ENCODE data around the gene CEP192. TPM values are rescaled to one million over a fixed set of nuclear protein-coding genes. Genes with fewer than 3 reads are reported as not detected.

The CEP192 gene
- total RNA-seq, 1 donor: 29.7 TPM

DNA sequence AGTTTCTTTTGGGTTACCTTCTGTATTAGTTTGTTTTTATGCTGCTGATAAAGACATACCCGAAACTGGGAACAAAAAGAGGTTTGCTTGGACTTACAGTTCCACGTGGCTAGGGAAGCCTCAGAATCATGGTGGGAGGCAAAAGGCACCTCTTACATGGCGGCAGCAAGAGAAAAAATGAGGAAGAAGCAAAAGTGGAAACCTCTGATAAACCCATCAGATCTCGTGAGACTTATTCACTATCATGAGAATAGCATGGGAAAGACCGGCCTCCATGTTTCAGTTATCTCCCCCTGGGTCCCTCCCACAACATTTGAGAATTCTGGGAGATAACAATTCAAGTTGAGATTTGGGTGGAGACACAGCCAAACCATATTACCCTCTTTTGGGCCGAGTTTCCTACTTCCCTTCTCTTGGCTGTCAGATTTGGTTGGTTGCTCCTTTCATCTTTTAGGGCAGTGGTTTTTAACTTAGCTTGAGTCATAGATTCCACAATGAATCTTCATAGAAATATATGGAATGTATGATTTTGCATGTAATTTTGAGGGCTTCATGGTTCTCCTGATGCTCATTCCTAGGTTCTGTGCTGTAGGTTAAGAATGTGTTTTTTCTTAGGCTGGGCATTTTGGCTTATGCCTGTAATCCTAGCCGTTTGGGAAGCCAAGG, 44.2 kb downstream of the CEP192 start:
- DNase-seq (ENCODE audit: insufficient read length, low spot score, missing footprints): peak; percentile 73

DNA sequence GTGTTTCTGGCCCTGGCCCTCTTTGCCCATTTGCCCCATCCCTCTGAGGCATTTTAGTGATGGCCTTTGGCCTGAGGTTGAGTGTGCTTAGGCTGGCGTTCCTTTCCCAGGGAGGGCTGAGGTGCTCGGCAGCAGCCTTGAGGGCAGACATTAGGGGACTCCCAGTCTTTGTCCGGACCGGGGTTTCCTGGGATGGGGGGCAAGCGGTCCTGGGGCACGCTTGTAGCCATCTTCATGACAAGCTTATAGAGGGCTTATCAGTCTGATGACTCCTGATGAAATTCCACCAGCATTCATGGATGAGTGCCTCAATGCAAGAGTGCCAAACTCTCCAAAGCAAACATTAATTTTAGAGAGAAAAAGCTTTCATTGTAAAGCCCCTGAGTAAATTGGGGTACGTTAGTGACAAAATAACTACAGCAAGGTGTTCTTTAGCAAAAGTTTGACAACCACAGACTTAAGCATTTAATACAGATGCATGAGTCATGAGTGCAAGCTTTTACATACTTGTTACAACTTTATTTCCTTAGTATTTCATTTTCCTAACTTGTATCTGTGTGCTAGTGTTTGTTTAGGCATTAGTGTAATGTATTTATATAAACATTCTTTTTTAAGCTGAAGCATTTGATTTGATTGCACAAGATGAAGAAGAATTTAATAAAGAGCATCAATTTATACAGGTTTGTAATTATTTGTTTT, 45.6 kb downstream of the CEP192 start:
- H3K4me2 ChIP-seq (ENCODE audit: insufficient read depth, low read length): no peak overlapping the region
- DNase-seq (ENCODE audit: insufficient read length, low spot score, missing footprints): no peak
- H3K36me3 ChIP-seq (ENCODE audit: insufficient read depth, low read length): peaks cover 9% of the 10 kb centered on the region
- no peak overlapping the region for H3K27ac ChIP-seq (ENCODE audit: low read depth, low read length)
- no peaks in the 10 kb centered on the region for H3K9me3 ChIP-seq (ENCODE audit: low read depth, low read length)
- peaks cover 3% of the 10 kb centered on the region for H3K4me1 ChIP-seq (ENCODE audit: insufficient read depth, low read length)
- H3K4me3 ChIP-seq (ENCODE audit: insufficient read depth, low read length): no peak overlapping the region
- no peak overlapping the region for H2AFZ ChIP-seq (ENCODE audit: low read length)
- no peaks in the 10 kb centered on the region for H3K27me3 ChIP-seq (ENCODE audit: insufficient read depth, low read length)
- peaks cover 11% of the 10 kb centered on the region for H3K79me2 ChIP-seq (ENCODE audit: insufficient read depth, low read length)
- no peaks in the 10 kb centered on the region for H4K20me1 ChIP-seq (ENCODE audit: insufficient read depth, low read length)
- no peak for TF ChIP-seq CTCF (IDR thresholded peaks at IDR 0.05; ENCODE audit: extremely low read depth, low read depth, low read length)

More for the DNA sequence above, 44.2 kb downstream of the CEP192 start:
- Histone ChIP-seq H2AFZ (ENCODE audit: low read length) (no peak overlapping the region), H3K36me3 (ENCODE audit: insufficient read depth, low read length) (peaks cover 20% of the 10 kb centered on the region), H3K4me3 (ENCODE audit: insufficient read depth, low read length) (no peak overlapping the region), H3K4me2 (ENCODE audit: insufficient read depth, low read length) (peak overlapping the region; percentile 7), H3K27me3 (ENCODE audit: insufficient read depth, low read length) (no peaks in the 10 kb centered on the region), H4K20me1 (ENCODE audit: insufficient read depth, low read length) (no peaks in the 10 kb centered on the region), H3K4me1 (ENCODE audit: insufficient read depth, low read length) (peaks cover 3% of the 10 kb centered on the region), H3K27ac (ENCODE audit: low read depth, low read length) (peak overlapping the region; percentile 7), H3K79me2 (ENCODE audit: insufficient read depth, low read length) (peaks cover 17% of the 10 kb centered on the region), H3K9me3 (ENCODE audit: low read depth, low read length) (no peaks in the 10 kb centered on the region)
- no peak for TF ChIP-seq CTCF (IDR thresholded peaks at IDR 0.05; ENCODE audit: extremely low read depth, low read depth, low read length)

GRCh38 chr18:13039806-13040205, 48.6 kb downstream of the CEP192 start:
- no peak for TF ChIP-seq CTCF (IDR thresholded peaks at IDR 0.05; ENCODE audit: extremely low read depth, low read depth, low read length)
- no peak for DNase-seq (ENCODE audit: insufficient read length, low spot score, missing footprints)
- Histone ChIP-seq H4K20me1 (ENCODE audit: insufficient read depth, low read length) (no peaks in the 10 kb centered on the region), H3K27me3 (ENCODE audit: insufficient read depth, low read length) (no peaks in the 10 kb centered on the region), H3K4me2 (ENCODE audit: insufficient read depth, low read length) (no peak overlapping the region), H3K4me3 (ENCODE audit: insufficient read depth, low read length) (no peak overlapping the region), H3K9me3 (ENCODE audit: low read depth, low read length) (no peaks in the 10 kb centered on the region), H2AFZ (ENCODE audit: low read length) (no peak overlapping the region), H3K4me1 (ENCODE audit: insufficient read depth, low read length) (peaks cover 3% of the 10 kb centered on the region), H3K27ac (ENCODE audit: low read depth, low read length) (no peak overlapping the region), H3K36me3 (ENCODE audit: insufficient read depth, low read length) (peaks cover 12% of the 10 kb centered on the region), H3K79me2 (ENCODE audit: insufficient read depth, low read length) (peaks cover 13% of the 10 kb centered on the region)

GRCh38 chr18:13043066-13043465, 51.9 kb downstream of the CEP192 start:
- Histone ChIP-seq H3K79me2 (ENCODE audit: insufficient read depth, low read length) (peaks cover 21% of the 10 kb centered on the region), H3K4me1 (ENCODE audit: insufficient read depth, low read length) (no peaks in the 10 kb centered on the region), H3K4me3 (ENCODE audit: insufficient read depth, low read length) (no peak overlapping the region), H3K4me2 (ENCODE audit: insufficient read depth, low read length) (no peak overlapping the region), H2AFZ (ENCODE audit: low read length) (no peak overlapping the region), H3K36me3 (ENCODE audit: insufficient read depth, low read length) (peaks cover 13% of the 10 kb centered on the region), H3K9me3 (ENCODE audit: low read depth, low read length) (no peaks in the 10 kb centered on the region), H3K27me3 (ENCODE audit: insufficient read depth, low read length) (no peaks in the 10 kb centered on the region), H3K27ac (ENCODE audit: low read depth, low read length) (no peak overlapping the region), H4K20me1 (ENCODE audit: insufficient read depth, low read length) (no peaks in the 10 kb centered on the region)
- DNase-seq (ENCODE audit: insufficient read length, low spot score, missing footprints): no peak
- no peak for TF ChIP-seq CTCF (IDR thresholded peaks at IDR 0.05; ENCODE audit: extremely low read depth, low read depth, low read length)
